K562 (cell line): ENCODE data around the gene ARSD. TPM values are rescaled to one million over a fixed set of nuclear protein-coding genes. Genes with fewer than 3 reads are reported as not detected.

Experiments
- CREM ChIP-seq: IDR thresholded peaks from 2 replicates; pipeline ENCODE4 v1.6.1; 2014; ENCODE audit warnings: antibody characterized with exemption, low read depth
- FOS ChIP-seq: IDR thresholded peaks from 3 replicates; pipeline ENCODE4 v1.6.1; 2011; ENCODE audit not compliant: insufficient read length; ENCODE audit errors: extremely low read depth
- HEY1 ChIP-seq: fragments of 250-450 bp; sonication (Bioruptor Pico); IDR thresholded peaks from 2 replicates; pipeline ENCODE4 v1.5.0; 2020; ENCODE audit warnings: mild to moderate bottlenecking, moderate library complexity, borderline replicate concordance
- KDM2B ChIP-seq: fragments of 250-450 bp; sonication (Bioruptor Pico); IDR thresholded peaks from 2 replicates; pipeline ENCODE4 v1.8.0; 2021; ENCODE audit warnings: mild to moderate bottlenecking, moderate library complexity
- KLF13 ChIP-seq: fragments of 450-650 bp; IDR thresholded peaks from 2 replicates; pipeline ENCODE4 v1.6.1; 2016; ENCODE audit warnings: missing genetic modification characterization, low read depth, mild to moderate bottlenecking, missing compliant biosample characterization, moderate library complexity, borderline replicate concordance
- MCM7 ChIP-seq, 2 experiments: fragments of 450-650 bp; IDR thresholded peaks; 2 replicates each; pipeline ENCODE4 v1.6.1; 2016 to 2018
- MED1 ChIP-seq: sonication (generic); formaldehyde crosslinking; IDR thresholded peaks from 2 replicates; pipeline ENCODE4 v1.8.1; 2023; ENCODE audit warnings: missing genetic modification reagents, borderline replicate concordance
- NCOA6 ChIP-seq: fragments of 450-650 bp; IDR thresholded peaks from 2 replicates; pipeline ENCODE4 v1.6.1; 2017; ENCODE audit warnings: mild to moderate bottlenecking
- RBM25 ChIP-seq: fragments of 200-400 bp; formaldehyde crosslinking; IDR thresholded peaks from 2 replicates; pipeline ENCODE4 v1.6.1; 2018; ENCODE audit warnings: low read length, low read depth, moderate library complexity; ENCODE audit not compliant: severe bottlenecking
- SRSF7 ChIP-seq: fragments of 200-400 bp; formaldehyde crosslinking; optimal IDR thresholded peaks from 2 replicates; pipeline ENCODE3; 2017; ENCODE audit warnings: mild to moderate bottlenecking, low read depth, low read length
- ZKSCAN3 ChIP-seq: fragments of 250-450 bp; sonication (Bioruptor Pico); IDR thresholded peaks from 2 replicates; pipeline ENCODE4 v1.4.0; 2020
- ZNF134 ChIP-seq: fragments of 250-450 bp; sonication (Bioruptor Pico); conservative IDR thresholded peaks from 2 replicates; pipeline ENCODE4 v1.4.0; 2020
- ZNF174 ChIP-seq: fragments of 250-450 bp; sonication (Bioruptor Pico); IDR thresholded peaks from 2 replicates; pipeline ENCODE4 v1.4.0; 2020; ENCODE audit warnings: mild to moderate bottlenecking
- ZNF780A ChIP-seq: fragments of 250-450 bp; sonication (Bioruptor Pico); IDR thresholded peaks from 2 replicates; pipeline ENCODE4 v1.5.0; 2021; ENCODE audit warnings: mild to moderate bottlenecking
- ZNF830 ChIP-seq: fragments of 250-450 bp; sonication (Bioruptor Pico); IDR thresholded peaks from 2 replicates; pipeline ENCODE4 v1.5.0; 2021; ENCODE audit warnings: mild to moderate bottlenecking
- polyA plus RNA-seq, 8 experiments: library from polyadenylated mRNA; depleted of rRNA in 4 of 8; stranded (reverse) in 5 of 8; unstranded in 3 of 8; fragments of >200 nt; fragmentation: Nextera tagmentation in 2 of 8; fragmentation: Illumina TruSeq in 1 of 8; extraction: Ambion mirVana in 2 of 8; extraction: Trizol in 1 of 8; gene quantifications; 2 replicates each; pipeline versions ENCODE4 v1.2.1 to v1.2.3, GENCODE V29; 2011 to 2014; ENCODE audit warnings: inconsistent platforms in 1 of 8, missing spikeins in 1 of 8
- total RNA-seq, 7 experiments: library from RNA; depleted of rRNA in 6 of 7; stranded (reverse); fragments of >200 nt in 6 of 7; fragmentation: Illumina TruSeq in 2 of 7; extraction: Trizol in 2 of 7; gene quantifications; 2 replicates each; pipeline versions ENCODE4 v1.2.1 to v1.2.3, GENCODE V29; 2011 to 2021; ENCODE audit warnings: low replicate concordance in 1 of 7
- TF ChIP-seq, protein P1 (sequence below): fragments of 150-350 bp; IDR thresholded peaks from 2 replicates; pipeline ENCODE4 v1.6.1; 2014; ENCODE audit warnings: low read depth, mild to moderate bottlenecking, low read length, borderline replicate concordance
- TF ChIP-seq, protein P2 (sequence below): sonication (generic); formaldehyde crosslinking; IDR thresholded peaks from 2 replicates; pipeline ENCODE4 v1.8.0; 2023; ENCODE audit warnings: missing genetic modification reagents, mild to moderate bottlenecking, borderline replicate concordance
- TF ChIP-seq, protein P3 (sequence below): fragments of 450-650 bp; conservative IDR thresholded peaks from 2 replicates; pipeline ENCODE4 v1.6.1; 2016; ENCODE audit warnings: missing genetic modification characterization, low read depth, mild to moderate bottlenecking, missing compliant biosample characterization, moderate library complexity

ARSD gene
- total and polyA plus RNA-seq, 9 of the 15 experiments (the other 6 are each of a cell fraction or from before 2014, with no cell fraction given) = 0.05 to 0.23 (median 0.09) TPM; not detected in 1

DNA sequence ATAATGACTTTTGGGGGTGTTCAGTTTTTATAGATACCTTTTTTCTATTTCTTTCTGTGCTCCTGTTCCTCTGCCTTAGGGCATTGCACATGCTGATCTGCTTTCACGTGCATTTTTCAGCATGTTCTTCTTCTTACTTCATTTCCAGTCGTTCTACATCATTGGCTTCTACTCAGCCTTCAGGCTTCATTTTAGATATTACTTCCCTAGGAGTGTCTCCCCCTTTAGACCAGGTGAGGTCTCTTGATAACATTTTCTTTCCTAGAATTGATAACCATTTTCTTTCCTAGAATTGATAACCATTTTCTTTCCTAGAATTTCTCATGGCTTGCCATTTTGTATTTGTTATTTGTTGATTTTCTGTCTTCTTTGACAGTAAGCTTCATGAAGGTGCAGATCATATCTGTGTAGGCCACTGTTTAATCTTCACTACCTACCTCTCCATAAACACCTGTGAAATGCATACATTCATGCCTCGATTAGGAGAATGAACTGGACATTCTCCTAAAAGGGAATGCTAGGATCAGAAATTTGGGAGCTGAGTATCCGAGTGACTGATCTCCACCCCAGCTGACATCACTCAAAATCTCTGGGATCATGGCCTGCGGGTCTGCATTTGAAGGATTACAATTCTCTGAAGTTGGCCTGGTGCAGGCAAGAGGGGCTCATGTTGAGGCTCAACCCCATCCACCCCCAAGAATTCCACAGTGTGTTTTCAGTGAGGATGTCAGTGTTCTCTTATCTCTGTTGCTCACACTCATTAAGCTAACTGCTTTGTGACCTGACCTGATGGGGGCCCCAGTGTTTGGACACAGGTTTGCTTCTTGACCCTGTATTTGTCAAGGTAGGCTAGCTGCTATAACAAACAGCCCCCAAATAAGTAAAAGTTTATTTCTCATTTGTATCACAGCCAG is 54.7 kb downstream of the ARSD start (continued):
- TF ChIP-seq ZNF830 (CRISPR knock-in tag) = no peak
- TF ChIP-seq FOS = no peak
- no peak for TF ChIP-seq ZNF134 (CRISPR knock-in tag)
- no peak for TF ChIP-seq ZNF174 (CRISPR knock-in tag)
- TF ChIP-seq, protein P1, sequence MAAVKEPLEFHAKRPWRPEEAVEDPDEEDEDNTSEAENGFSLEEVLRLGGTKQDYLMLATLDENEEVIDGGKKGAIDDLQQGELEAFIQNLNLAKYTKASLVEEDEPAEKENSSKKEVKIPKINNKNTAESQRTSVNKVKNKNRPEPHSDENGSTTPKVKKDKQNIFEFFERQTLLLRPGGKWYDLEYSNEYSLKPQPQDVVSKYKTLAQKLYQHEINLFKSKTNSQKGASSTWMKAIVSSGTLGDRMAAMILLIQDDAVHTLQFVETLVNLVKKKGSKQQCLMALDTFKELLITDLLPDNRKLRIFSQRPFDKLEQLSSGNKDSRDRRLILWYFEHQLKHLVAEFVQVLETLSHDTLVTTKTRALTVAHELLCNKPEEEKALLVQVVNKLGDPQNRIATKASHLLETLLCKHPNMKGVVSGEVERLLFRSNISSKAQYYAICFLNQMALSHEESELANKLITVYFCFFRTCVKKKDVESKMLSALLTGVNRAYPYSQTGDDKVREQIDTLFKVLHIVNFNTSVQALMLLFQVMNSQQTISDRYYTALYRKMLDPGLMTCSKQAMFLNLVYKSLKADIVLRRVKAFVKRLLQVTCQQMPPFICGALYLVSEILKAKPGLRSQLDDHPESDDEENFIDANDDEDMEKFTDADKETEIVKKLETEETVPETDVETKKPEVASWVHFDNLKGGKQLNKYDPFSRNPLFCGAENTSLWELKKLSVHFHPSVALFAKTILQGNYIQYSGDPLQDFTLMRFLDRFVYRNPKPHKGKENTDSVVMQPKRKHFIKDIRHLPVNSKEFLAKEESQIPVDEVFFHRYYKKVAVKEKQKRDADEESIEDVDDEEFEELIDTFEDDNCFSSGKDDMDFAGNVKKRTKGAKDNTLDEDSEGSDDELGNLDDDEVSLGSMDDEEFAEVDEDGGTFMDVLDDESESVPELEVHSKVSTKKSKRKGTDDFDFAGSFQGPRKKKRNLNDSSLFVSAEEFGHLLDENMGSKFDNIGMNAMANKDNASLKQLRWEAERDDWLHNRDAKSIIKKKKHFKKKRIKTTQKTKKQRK = no peak
- TF ChIP-seq KDM2B (CRISPR knock-in tag) = no peak
- TF ChIP-seq MED1 (CRISPR knock-in tag) = no peak
- no peak for TF ChIP-seq ZKSCAN3 (CRISPR knock-in tag)
- TF ChIP-seq, protein P2, sequence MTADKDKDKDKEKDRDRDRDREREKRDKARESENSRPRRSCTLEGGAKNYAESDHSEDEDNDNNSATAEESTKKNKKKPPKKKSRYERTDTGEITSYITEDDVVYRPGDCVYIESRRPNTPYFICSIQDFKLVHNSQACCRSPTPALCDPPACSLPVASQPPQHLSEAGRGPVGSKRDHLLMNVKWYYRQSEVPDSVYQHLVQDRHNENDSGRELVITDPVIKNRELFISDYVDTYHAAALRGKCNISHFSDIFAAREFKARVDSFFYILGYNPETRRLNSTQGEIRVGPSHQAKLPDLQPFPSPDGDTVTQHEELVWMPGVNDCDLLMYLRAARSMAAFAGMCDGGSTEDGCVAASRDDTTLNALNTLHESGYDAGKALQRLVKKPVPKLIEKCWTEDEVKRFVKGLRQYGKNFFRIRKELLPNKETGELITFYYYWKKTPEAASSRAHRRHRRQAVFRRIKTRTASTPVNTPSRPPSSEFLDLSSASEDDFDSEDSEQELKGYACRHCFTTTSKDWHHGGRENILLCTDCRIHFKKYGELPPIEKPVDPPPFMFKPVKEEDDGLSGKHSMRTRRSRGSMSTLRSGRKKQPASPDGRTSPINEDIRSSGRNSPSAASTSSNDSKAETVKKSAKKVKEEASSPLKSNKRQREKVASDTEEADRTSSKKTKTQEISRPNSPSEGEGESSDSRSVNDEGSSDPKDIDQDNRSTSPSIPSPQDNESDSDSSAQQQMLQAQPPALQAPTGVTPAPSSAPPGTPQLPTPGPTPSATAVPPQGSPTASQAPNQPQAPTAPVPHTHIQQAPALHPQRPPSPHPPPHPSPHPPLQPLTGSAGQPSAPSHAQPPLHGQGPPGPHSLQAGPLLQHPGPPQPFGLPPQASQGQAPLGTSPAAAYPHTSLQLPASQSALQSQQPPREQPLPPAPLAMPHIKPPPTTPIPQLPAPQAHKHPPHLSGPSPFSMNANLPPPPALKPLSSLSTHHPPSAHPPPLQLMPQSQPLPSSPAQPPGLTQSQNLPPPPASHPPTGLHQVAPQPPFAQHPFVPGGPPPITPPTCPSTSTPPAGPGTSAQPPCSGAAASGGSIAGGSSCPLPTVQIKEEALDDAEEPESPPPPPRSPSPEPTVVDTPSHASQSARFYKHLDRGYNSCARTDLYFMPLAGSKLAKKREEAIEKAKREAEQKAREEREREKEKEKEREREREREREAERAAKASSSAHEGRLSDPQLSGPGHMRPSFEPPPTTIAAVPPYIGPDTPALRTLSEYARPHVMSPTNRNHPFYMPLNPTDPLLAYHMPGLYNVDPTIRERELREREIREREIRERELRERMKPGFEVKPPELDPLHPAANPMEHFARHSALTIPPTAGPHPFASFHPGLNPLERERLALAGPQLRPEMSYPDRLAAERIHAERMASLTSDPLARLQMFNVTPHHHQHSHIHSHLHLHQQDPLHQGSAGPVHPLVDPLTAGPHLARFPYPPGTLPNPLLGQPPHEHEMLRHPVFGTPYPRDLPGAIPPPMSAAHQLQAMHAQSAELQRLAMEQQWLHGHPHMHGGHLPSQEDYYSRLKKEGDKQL (CRISPR knock-in tag) = no peak
- no peak for TF ChIP-seq CREM
- TF ChIP-seq RBM25 = no peak
- no peak for TF ChIP-seq KLF13 (tag)
- no peak for TF ChIP-seq HEY1 (CRISPR knock-in tag)
- no peak for TF ChIP-seq SRSF7
- no peak for TF ChIP-seq NCOA6
- TF ChIP-seq, protein P3, sequence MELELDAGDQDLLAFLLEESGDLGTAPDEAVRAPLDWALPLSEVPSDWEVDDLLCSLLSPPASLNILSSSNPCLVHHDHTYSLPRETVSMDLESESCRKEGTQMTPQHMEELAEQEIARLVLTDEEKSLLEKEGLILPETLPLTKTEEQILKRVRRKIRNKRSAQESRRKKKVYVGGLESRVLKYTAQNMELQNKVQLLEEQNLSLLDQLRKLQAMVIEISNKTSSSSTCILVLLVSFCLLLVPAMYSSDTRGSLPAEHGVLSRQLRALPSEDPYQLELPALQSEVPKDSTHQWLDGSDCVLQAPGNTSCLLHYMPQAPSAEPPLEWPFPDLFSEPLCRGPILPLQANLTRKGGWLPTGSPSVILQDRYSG (tag) = no peak
- TF ChIP-seq MCM7 (IDR thresholded peaks at IDR 0.05) = no peak
- TF ChIP-seq ZNF780A (CRISPR knock-in tag) = no peak
